Panc1 (cell line): ENCODE data around the gene SASH3. TPM values are rescaled to one million over a fixed set of nuclear protein-coding genes. Genes with fewer than 3 reads are reported as not detected.

Source experiments
- ATAC-seq: fragments of 200-7000 bp; cut with Tn5 transposase; 2 replicates; pipeline ENCODE4 v1.9.1; 2020; ENCODE audit warnings: mild to moderate bottlenecking, moderate library complexity
- BruUV-seq: library from RNA; stranded (reverse); fragments of 400-500 nt; replicated peaks from 2 replicates; lab custom pipeline; 2021; lab: Mats Ljungman, UMichigan
- CTCF ChIA-PET: fragments of 300-600 bp; sonication (Branson Sonifier 250); formaldehyde crosslinking; loops from one replicate; lab custom pipeline; 2022; ENCODE audit warnings: antibody characterized with exemption; lab: Charles Lee
- POLR2A ChIA-PET: fragments of 300-600 bp; sonication (Branson Sonifier 250); formaldehyde crosslinking; loops from one replicate; lab custom pipeline; 2022; ENCODE audit warnings: antibody characterized with exemption; lab: Charles Lee
- DNase-seq: peaks from one replicate; pipeline ENCODE4 v3.0.0-alpha.2; 2010; ENCODE audit warnings: low read depth, low spot score
- H3K27ac ChIP-seq: 2 replicates; pipeline ENCODE4 v1.5.1; 2011; ENCODE audit warnings: mild to moderate bottlenecking, low read length, inconsistent platforms
- H3K27me3 ChIP-seq: fragments of 200-500 bp; sonication (Bioruptor generic); 2 replicates; pipeline ENCODE4 v1.6.0; 2014; ENCODE audit warnings: low read length, inconsistent platforms; ENCODE audit not compliant: control insufficient read depth, insufficient read depth
- H3K36me3 ChIP-seq: fragments of 200-500 bp; sonication (Bioruptor generic); 2 replicates; pipeline ENCODE4 v1.5.1; 2014; ENCODE audit warnings: inconsistent platforms, mild to moderate bottlenecking, low read length, moderate library complexity; ENCODE audit not compliant: control insufficient read depth, insufficient read depth
- H3K4me1 ChIP-seq: 2 replicates; pipeline ENCODE4 v1.5.1; 2011; ENCODE audit warnings: inconsistent platforms, mild to moderate bottlenecking, low read length, moderate library complexity; ENCODE audit not compliant: control insufficient read depth, insufficient read depth
- H3K4me3 ChIP-seq, 2 experiments: 2 replicates each; pipeline ENCODE4 v1.5.1; 2011 to 2012; ENCODE audit warnings: low read depth in 2 of 2, low read length in 2 of 2, mild to moderate bottlenecking in 2 of 2, inconsistent platforms in 1 of 2, moderate library complexity in 1 of 2
- H3K9me3 ChIP-seq: fragments of 200-500 bp; sonication (Bioruptor generic); 2 replicates; pipeline ENCODE4 v1.5.1; 2014; ENCODE audit warnings: low read depth, mild to moderate bottlenecking, inconsistent platforms, low read length, moderate library complexity; ENCODE audit not compliant: control insufficient read depth, insufficient read depth
- CTCF ChIP-seq: fragments of 450-650 bp; IDR thresholded peaks from 2 replicates; pipeline ENCODE4 v1.5.1; 2017; ENCODE audit warnings: mild to moderate bottlenecking
- POLR2AphosphoS5 ChIP-seq: IDR thresholded peaks from 2 replicates; pipeline ENCODE4 v1.6.1; 2012; ENCODE audit warnings: mild to moderate bottlenecking, low read depth, low read length, moderate library complexity
- REST ChIP-seq, 2 experiments: IDR thresholded peaks; 2 replicates each; pipeline ENCODE4 v1.6.1; 2011 to 2012; ENCODE audit warnings: low read depth in 2 of 2, control low read depth in 1 of 2, low read length in 1 of 2, mild to moderate bottlenecking in 1 of 2, moderate library complexity in 1 of 2; ENCODE audit not compliant: insufficient read depth in 1 of 2
- SIN3A ChIP-seq: IDR thresholded peaks from 2 replicates; pipeline ENCODE4 v1.6.1; 2012; ENCODE audit warnings: low read depth, mild to moderate bottlenecking, low read length, moderate library complexity, borderline replicate concordance; ENCODE audit not compliant: insufficient read depth
- TCF7L2 ChIP-seq: IDR thresholded peaks from 2 replicates; pipeline ENCODE4 v1.6.1; 2011; ENCODE audit warnings: mild to moderate bottlenecking, low read depth, low read length, inconsistent platforms
- in situ Hi-C: cut with HindIII; loops from 2 replicates; pipeline ENCODE4 v1.10.0; 2016; ENCODE audit warnings: low sequenced_read_pairs, low pct_unique_long_range_greater_than_20kb
- intact Hi-C: fragments of 100-400 bp; cut with micrococcal nuclease; formaldehyde crosslinking; loops from one replicate; pipeline ENCODE4 v1.10.0; 2022; ENCODE audit not compliant: unreplicated experiment
- total RNA-seq: library from RNA; stranded (reverse); gene quantifications from one replicate; pipeline ENCODE4 v1.2.1, GENCODE V29; 2021; ENCODE audit not compliant: unreplicated experiment

SASH3 gene
- total RNA-seq, 1 experiment from 2014 or later, result 0.33 TPM

- H3K27ac ChIP-seq, result no peak overlapping the region
- ChIA-PET POLR2A (no interaction called here), CTCF (no interaction called here)
- no peaks in the 10 kb centered on the region for H3K9me3 ChIP-seq
- H3K27me3 ChIP-seq, result peaks cover 3% of the 10 kb centered on the region; the same call in 1 of the 2 replicates
- no peaks in the 10 kb centered on the region for H3K4me1 ChIP-seq
- no peaks in the 10 kb centered on the region for H3K36me3 ChIP-seq
- BruUV-seq, result no TSS peak
- ATAC-seq (no peak), DNase-seq (no peak)
- in situ Hi-C loops (no loop called here), intact Hi-C loops (no loop called here)
- TF ChIP-seq POLR2AphosphoS5 (no peak), CTCF (no peak), TCF7L2 (no peak), SIN3A (no peak), REST (IDR thresholded peaks at IDR 0.05; ENCODE audit: insufficient read depth in 1 of 2, low read depth in 2 of 2, low read length in 1 of 2) (no peak)
- no peak overlapping the region for H3K4me3 ChIP-seq
Observed at GRCh38 chrX:129749069-129749468, 30.7 kb upstream of the SASH3 start.

GRCh38 chrX:129750971-129751370 is 28.8 kb upstream of the SASH3 start:
- CTCF ChIA-PET, result no interaction called here
- no peak overlapping the region for H3K27ac ChIP-seq
- H3K9me3 ChIP-seq, result no peaks in the 10 kb centered on the region
- DNase-seq (no peak), ATAC-seq (no peak)
- in situ Hi-C loops, result no loop called here
- intact Hi-C loops, result no loop called here
- POLR2A ChIA-PET, result interaction anchor here (0.6 to 0.7 kb wide), 2 partner anchors 197 to 479 kb away, joined by 4 to 21 read pairs; no protein-coding TSS in a partner anchor
- TF ChIP-seq REST (IDR thresholded peaks at IDR 0.05; ENCODE audit: insufficient read depth in 1 of 2, low read depth in 2 of 2, low read length in 1 of 2), result no peak
- no peak for TF ChIP-seq SIN3A
- no peak for TF ChIP-seq CTCF
- no peak for TF ChIP-seq POLR2AphosphoS5
- TF ChIP-seq TCF7L2, result no peak
- BruUV-seq, result no TSS peak
- H3K4me3 ChIP-seq, result no peak overlapping the region
- no peaks in the 10 kb centered on the region for H3K4me1 ChIP-seq
- H3K27me3 ChIP-seq, result peaks cover 3% of the 10 kb centered on the region; the same call in 1 of the 2 replicates
- H3K36me3 ChIP-seq, result no peaks in the 10 kb centered on the region
